Measurements from ENCODE around the gene TPM2. TPM values are rescaled to one million over a fixed set of nuclear protein-coding genes. Genes with fewer than 3 reads are reported as not detected.

Gene TPM2
- total RNA-seq, 6 experiments from 2014 or later: 1,810 to 3,557 (median 2,546) TPM

DNA sequence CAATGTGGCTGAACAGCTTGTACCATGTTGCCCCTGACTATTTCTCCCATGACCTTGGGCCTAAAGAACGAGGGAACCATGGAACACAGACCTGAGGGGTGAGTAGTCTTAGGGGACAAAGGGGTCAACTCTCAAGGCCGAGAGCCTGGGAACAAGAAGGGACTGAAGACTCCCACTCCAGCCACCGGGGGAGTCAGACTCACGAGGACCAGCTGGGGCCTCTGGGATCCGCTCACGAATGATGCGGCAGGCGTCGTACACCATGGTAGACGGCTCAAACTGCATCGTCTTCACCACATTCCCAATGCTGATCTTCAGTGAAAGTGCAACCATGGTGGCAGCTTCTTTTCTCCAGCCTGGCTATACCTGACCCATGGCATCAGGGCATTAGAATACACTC, 35.6 kb upstream of the TPM2 start:
- Mint-ChIP-seq H3K36me3 (ENCODE audit: low read depth) (peaks cover 45% of the 10 kb centered on the region), H3K27ac (peak overlapping the region; percentile 73; the same call in 1 of the 2 replicates), H3K27me3 (ENCODE audit: insufficient read depth) (no peaks in the 10 kb centered on the region; the same call in 1 of the 2 replicates), H3K4me1 (ENCODE audit: low read depth) (peaks cover 28% of the 10 kb centered on the region), H3K4me3 (no peak overlapping the region), H3K9me3 (no peaks in the 10 kb centered on the region)
- no peak for DNase-seq
- TF ChIP-seq, protein P1, sequence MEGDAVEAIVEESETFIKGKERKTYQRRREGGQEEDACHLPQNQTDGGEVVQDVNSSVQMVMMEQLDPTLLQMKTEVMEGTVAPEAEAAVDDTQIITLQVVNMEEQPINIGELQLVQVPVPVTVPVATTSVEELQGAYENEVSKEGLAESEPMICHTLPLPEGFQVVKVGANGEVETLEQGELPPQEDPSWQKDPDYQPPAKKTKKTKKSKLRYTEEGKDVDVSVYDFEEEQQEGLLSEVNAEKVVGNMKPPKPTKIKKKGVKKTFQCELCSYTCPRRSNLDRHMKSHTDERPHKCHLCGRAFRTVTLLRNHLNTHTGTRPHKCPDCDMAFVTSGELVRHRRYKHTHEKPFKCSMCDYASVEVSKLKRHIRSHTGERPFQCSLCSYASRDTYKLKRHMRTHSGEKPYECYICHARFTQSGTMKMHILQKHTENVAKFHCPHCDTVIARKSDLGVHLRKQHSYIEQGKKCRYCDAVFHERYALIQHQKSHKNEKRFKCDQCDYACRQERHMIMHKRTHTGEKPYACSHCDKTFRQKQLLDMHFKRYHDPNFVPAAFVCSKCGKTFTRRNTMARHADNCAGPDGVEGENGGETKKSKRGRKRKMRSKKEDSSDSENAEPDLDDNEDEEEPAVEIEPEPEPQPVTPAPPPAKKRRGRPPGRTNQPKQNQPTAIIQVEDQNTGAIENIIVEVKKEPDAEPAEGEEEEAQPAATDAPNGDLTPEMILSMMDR (IDR thresholded peaks at IDR 0.05): no peak; the same call in 1 of the 2 replicates

DNA sequence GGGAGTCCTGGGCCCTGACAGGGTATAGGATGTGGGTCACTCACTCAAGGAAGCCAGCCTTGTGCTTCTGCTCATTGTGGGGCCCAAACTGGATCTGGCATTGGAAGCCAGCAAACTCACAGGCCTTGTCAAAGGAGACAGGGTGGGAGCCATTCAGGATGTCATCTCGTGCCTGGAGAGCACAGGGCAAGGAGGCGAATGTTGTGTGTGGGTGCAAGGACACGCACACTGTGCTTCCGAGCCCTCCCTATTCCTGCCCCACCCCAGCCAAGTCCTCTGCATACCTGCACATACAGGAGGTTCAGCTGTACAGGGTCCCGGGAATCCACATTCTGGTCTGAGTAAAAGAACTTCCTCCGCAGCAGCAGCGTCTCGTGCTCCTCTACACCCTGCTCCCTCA, 34.2 kb upstream of the TPM2 start:
- H3K27me3 Mint-ChIP-seq (ENCODE audit: insufficient read depth): peaks cover 2% of the 10 kb centered on the region
- H3K4me1 Mint-ChIP-seq (ENCODE audit: low read depth): peaks cover 39% of the 10 kb centered on the region
- H3K27ac Mint-ChIP-seq: peak overlapping the region; percentile 20

DNA sequence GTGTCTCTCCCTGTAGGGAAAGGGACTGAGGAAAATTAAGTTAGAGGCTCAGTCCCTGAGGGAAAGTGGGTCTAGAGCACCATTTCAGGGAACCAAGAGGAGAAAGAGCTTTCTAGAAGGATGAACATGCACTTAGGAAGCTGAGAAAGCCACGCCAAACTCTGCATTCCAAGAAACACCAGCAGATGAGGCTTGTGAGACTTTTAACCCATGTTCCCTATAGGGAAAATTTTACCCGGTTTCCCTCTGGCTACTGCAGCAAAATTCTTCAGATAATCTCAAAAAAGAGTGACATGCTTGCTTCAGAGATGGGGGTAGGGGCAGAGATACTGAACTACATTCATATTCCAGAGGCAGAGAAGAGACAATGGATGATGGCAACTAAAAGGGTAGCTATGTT, 33.7 kb upstream of the TPM2 start:
- peak overlapping the region; percentile 20; the same call in 1 of the 2 replicates for H3K27ac Mint-ChIP-seq
- peaks cover 54% of the 10 kb centered on the region for H3K36me3 Mint-ChIP-seq (ENCODE audit: low read depth)

More for the DNA sequence above, 34.2 kb upstream of the TPM2 start:
- no peak for DNase-seq
- TF ChIP-seq, protein P1 (IDR thresholded peaks at IDR 0.05): no peak
- H3K9me3 Mint-ChIP-seq: no peaks in the 10 kb centered on the region
- peaks cover 53% of the 10 kb centered on the region for H3K36me3 Mint-ChIP-seq (ENCODE audit: low read depth)
- H3K4me3 Mint-ChIP-seq: no peak overlapping the region

DNA sequence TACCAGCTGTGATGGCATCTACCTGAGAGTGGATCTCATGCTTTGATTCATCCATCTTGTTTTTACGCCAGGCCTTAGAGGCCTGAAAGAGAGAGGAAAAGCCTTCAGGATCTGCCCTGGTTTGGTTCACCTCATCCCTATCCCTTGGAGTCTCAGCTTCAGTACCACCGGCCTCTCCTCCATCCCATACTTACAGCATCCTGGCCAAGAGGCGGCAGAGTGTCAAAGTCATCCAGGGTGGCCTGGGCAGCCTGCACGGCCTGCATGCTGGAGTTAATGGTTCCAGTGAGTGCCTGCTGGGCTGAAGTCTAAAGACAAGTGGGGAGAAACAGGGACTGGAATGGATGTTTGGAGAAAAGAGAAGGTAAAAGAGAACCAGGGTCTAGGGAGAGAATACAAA, 29.8 kb upstream of the TPM2 start:
- Mint-ChIP-seq H3K27me3 (ENCODE audit: insufficient read depth) (peaks cover 2% of the 10 kb centered on the region), H3K27ac (peak overlapping the region; percentile 78), H3K9me3 (no peaks in the 10 kb centered on the region), H3K4me1 (ENCODE audit: low read depth) (peaks cover 48% of the 10 kb centered on the region), H3K4me3 (no peak overlapping the region), H3K36me3 (ENCODE audit: low read depth) (peaks cover 78% of the 10 kb centered on the region)
- DNase-seq: no peak
- TF ChIP-seq, protein P1 (IDR thresholded peaks at IDR 0.05): no peak

More for the DNA sequence above, 33.7 kb upstream of the TPM2 start:
- TF ChIP-seq, protein P1 (IDR thresholded peaks at IDR 0.05): no peak
- DNase-seq: no peak
- no peak overlapping the region for H3K4me3 Mint-ChIP-seq
- no peaks in the 10 kb centered on the region for H3K9me3 Mint-ChIP-seq
- H3K4me1 Mint-ChIP-seq (ENCODE audit: low read depth): peaks cover 39% of the 10 kb centered on the region
- peaks cover 2% of the 10 kb centered on the region for H3K27me3 Mint-ChIP-seq (ENCODE audit: insufficient read depth)

DNA sequence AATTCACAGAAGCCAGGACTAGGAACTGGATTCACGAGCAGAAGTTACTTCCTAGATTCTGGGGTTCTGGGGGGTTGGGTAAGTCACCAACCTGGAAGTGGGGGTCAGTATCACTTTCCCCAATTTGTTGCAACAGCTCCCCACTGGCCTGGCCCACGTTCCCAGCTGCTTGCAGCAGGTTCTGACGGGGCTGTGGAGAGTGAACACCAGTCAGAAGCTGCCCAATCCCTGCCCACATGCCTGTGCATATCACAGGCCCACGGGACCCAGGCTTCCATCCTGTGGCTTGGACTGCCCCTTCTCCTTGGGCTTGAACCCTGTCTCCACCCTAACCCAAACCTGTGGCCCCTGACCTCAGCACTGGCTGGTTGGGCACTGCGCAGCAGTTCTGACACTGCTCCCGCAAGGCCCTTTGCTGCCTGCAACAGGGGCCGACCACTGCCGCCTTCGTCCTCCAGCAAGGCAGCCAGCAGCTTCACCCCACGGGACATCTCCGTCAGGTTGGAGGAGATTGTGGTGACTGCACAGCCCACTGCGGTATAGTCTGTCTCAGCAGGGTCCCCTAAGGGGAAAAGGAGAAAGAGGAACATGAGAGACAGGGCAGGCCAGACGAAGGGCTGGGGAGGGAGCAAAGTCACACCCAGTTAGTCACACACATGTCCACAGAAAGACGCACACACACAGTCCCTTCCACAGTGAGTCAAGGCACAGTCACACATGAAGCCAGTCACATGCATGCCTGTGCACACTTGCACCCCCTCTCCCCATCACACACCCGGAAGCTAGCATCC, 29.2 kb upstream of the TPM2 start:
- H3K27me3 Mint-ChIP-seq (ENCODE audit: insufficient read depth): peaks cover 2% of the 10 kb centered on the region
- DNase-seq: no peak
- no peaks in the 10 kb centered on the region for H3K9me3 Mint-ChIP-seq
- H3K36me3 Mint-ChIP-seq (ENCODE audit: low read depth): peaks cover 74% of the 10 kb centered on the region
- no peak overlapping the region for H3K4me3 Mint-ChIP-seq
- H3K27ac Mint-ChIP-seq: peak overlapping the region; percentile 78
- peaks cover 44% of the 10 kb centered on the region for H3K4me1 Mint-ChIP-seq (ENCODE audit: low read depth)
- TF ChIP-seq, protein P1 (IDR thresholded peaks at IDR 0.05): no peak

Data from HFFc6 (cell line).